Stimulated activated CD8-positive, alpha-beta memory T cell treated with anti-CD3 and anti-CD28 coated beads, Interleukin-2, amount 100 ng/mL, for 48 hours (primary cell): ENCODE results near the gene PPP1R12C.

Experiments used
- DNase-seq, 2 donors: peaks; one replicate each; pipeline ENCODE4 v3.0.0-alpha.2; 2020; ENCODE audit warnings: low read depth in 2 of 2

Gene PPP1R12C

GRCh38 chr19:55046975-55047622, 70.3 kb downstream of the PPP1R12C start:
- DNase-seq, result no peak

- no peak for DNase-seq
Measured at GRCh38 chr19:55044771-55045716, 72.4 kb downstream of the PPP1R12C start.

GRCh38 chr19:55044286-55044685, 73.2 kb downstream of the PPP1R12C start:
- no peak for DNase-seq

- DNase-seq, result no peak
Measured at GRCh38 chr19:55042688-55043087, 74.7 kb downstream of the PPP1R12C start.

GRCh38 chr19:55042344-55042678, 75.1 kb downstream of the PPP1R12C start:
- DNase-seq, result no peak

- peak; percentile 9 to 23 for DNase-seq
Measured at GRCh38 chr19:55041627-55042343, 75.7 kb downstream of the PPP1R12C start.

GRCh38 chr19:55041244-55041626, 76.2 kb downstream of the PPP1R12C start:
- no peak for DNase-seq
